AG09309 (cell line): Measurements from ENCODE around the gene RNASE9.
"Not testable (repeated sequence)": the region's sequence is repeated elsewhere in the genome, so short reads cannot be mapped to it uniquely, and the experiment has no call there.

Source experiments
- DNase-seq: peaks from one replicate; pipeline ENCODE4 v3.0.0-alpha.2; 2010; ENCODE audit warnings: low read depth
- H3K4me3 ChIP-seq: 2 replicates; pipeline ENCODE4 v1.5.1; 2011; ENCODE audit warnings: mild to moderate bottlenecking, low read depth, low read length, moderate library complexity; ENCODE audit not compliant: control insufficient read depth
- TF ChIP-seq, protein P1 (sequence below): IDR thresholded peaks from 2 replicates; pipeline ENCODE4 v1.5.1; 2011; ENCODE audit warnings: mild to moderate bottlenecking, low read depth, low read length, inconsistent platforms; ENCODE audit not compliant: insufficient read depth, control insufficient read depth; ENCODE audit errors: missing control alignments

The RNASE9 gene

GRCh38 chr14:20524027-20524426, 36.8 kb downstream of the RNASE9 start:
- no peak overlapping the region for H3K4me3 ChIP-seq
- DNase-seq: no peak
- TF ChIP-seq, protein P1, sequence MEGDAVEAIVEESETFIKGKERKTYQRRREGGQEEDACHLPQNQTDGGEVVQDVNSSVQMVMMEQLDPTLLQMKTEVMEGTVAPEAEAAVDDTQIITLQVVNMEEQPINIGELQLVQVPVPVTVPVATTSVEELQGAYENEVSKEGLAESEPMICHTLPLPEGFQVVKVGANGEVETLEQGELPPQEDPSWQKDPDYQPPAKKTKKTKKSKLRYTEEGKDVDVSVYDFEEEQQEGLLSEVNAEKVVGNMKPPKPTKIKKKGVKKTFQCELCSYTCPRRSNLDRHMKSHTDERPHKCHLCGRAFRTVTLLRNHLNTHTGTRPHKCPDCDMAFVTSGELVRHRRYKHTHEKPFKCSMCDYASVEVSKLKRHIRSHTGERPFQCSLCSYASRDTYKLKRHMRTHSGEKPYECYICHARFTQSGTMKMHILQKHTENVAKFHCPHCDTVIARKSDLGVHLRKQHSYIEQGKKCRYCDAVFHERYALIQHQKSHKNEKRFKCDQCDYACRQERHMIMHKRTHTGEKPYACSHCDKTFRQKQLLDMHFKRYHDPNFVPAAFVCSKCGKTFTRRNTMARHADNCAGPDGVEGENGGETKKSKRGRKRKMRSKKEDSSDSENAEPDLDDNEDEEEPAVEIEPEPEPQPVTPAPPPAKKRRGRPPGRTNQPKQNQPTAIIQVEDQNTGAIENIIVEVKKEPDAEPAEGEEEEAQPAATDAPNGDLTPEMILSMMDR: no peak

DNA sequence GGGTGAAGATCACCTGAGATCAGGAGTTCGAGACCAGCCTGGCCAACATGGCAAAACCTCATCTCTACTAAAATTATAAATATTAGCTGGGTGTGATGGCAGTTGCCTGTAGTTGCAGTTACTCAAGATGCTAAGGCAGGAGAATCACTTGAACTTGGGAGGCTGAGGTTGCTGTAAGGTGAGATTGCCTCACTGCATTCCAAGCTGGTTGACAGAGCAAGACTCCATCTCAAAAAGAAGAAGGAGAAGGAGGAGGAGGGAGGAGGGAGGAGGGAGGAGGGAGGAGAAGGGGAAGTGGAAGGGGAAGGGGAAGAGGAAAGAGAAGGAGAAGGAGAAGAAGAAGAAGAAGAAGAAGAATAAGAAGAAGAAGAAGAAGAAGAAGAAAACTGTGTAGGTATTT, 38.5 kb downstream of the RNASE9 start:
- TF ChIP-seq, protein P1: no peak
- no peak overlapping the region for H3K4me3 ChIP-seq
- DNase-seq: no peak

DNA sequence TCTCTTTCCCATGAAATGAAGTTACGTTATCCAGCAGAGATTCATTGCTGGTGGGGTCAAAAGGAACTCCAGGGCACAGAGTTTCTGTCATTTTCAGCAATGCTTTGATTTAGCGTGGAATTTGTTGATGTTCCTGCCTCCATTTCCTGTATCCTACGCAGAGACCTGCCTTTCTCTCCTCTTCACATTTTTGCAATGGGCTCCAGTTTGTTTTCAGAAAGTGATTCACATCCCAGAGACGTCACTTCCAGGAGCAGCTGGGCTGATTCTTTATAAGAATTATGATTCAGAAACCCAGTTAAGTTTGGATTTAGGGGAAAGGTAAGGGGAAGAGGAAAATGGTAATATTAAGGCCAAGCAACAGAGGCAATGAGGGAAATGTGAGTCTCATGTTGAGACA, 43.9 kb downstream of the RNASE9 start:
- no peak overlapping the region for H3K4me3 ChIP-seq
- TF ChIP-seq, protein P1: no peak
- no peak for DNase-seq

GRCh38 chr14:20515846-20516245, 45.0 kb downstream of the RNASE9 start:
- TF ChIP-seq, protein P1: no peak
- no peak overlapping the region for H3K4me3 ChIP-seq
- DNase-seq: no peak

DNA sequence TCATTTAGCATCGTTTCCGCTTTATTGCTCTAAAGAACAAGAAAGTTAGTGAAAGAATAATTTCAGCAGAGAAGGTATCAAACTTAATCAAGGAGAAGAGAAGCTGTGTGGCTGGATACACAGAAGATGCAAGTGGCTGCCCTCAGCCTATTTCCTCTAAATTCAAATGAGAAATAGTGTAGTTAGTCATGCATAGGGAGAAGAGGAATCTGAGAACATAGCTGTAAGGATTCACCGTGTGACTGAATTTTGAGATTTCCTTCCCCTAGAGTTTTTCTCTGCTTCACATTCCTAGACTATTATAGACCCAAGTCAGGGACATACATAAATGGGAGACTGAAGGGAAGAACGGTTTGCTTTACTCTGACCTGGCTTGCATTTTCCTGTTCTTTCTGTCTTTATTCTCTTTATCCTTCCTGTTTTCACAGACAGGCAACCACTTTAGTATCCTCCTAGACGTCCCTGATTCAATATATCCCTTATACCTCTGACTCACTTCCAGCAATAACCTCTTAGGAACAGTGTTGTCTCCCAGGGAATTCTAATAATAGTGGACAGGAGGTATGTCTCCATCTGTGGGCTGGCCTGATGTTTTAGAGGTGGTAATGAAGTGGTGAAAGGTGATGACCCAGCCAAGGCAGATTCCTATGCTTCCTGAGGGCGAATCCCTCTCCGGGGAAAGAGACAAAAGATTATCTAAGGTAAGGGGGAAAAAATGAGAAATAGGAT, 48.5 kb downstream of the RNASE9 start:
- no peak overlapping the region for H3K4me3 ChIP-seq
- DNase-seq: no peak
- TF ChIP-seq, protein P1: no peak

GRCh38 chr14:20508367-20508766, 52.5 kb downstream of the RNASE9 start:
- DNase-seq: no peak
- TF ChIP-seq, protein P1: no peak
- H3K4me3 ChIP-seq: no peak overlapping the region

- not testable (repeated sequence) for H3K4me3 ChIP-seq, DNase-seq
These were observed 53.3 kb downstream of the RNASE9 start for GRCh38 chr14:20507537-20507936.

DNA sequence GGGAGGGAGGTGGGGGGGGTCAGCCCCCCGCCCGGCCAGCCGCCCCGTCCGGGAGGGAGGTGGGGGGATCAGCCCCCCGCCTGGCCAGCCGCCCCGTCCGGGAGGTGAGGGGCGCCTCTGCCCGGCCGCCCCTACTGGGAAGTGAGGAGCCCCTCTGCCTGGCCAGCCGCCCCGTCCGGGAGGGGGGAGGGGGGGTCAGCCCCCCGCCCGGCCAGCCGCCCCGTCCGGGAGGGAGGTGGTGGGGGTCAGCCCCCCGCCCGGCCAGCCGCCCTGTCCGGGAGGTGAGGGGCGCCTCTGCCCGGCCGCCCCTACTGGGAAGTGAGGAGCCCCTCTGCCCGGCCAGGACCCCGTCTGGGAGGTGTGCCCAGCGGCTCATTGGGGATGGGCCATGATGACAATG, 54.1 kb downstream of the RNASE9 start:
- H3K4me3 ChIP-seq, DNase-seq: not testable (repeated sequence)

GRCh38 chr14:20506276-20506675, 54.6 kb downstream of the RNASE9 start:
- not testable (repeated sequence) for H3K4me3 ChIP-seq, DNase-seq
